K562 (cell line): ENCODE data around the gene LGR6. TPM values are rescaled to one million over a fixed set of nuclear protein-coding genes. Genes with fewer than 3 reads are reported as not detected.

Source experiments
- CBFA2T2 ChIP-seq: fragments of 450-650 bp; conservative IDR thresholded peaks from 2 replicates; pipeline ENCODE4 v1.6.1; 2017; ENCODE audit warnings: mild to moderate bottlenecking
- DMBX1 ChIP-seq: fragments of 250-450 bp; sonication (Bioruptor Pico); IDR thresholded peaks from 2 replicates; pipeline ENCODE4 v1.8.0; 2022; ENCODE audit warnings: inconsistent platforms, mild to moderate bottlenecking, moderate library complexity, borderline replicate concordance
- GATA2 ChIP-seq: sonication (generic); formaldehyde crosslinking; IDR thresholded peaks from 2 replicates; pipeline ENCODE4 v1.4.0; 2020; ENCODE audit warnings: mild to moderate bottlenecking, missing genetic modification reagents
- LARP7 ChIP-seq: fragments of 450-650 bp; IDR thresholded peaks from 2 replicates; pipeline ENCODE4 v1.6.1; 2016
- MCM2 ChIP-seq: fragments of 450-650 bp; IDR thresholded peaks from 2 replicates; pipeline ENCODE4 v1.6.1; 2017; ENCODE audit warnings: low read depth, mild to moderate bottlenecking
- NFATC3 ChIP-seq: fragments of 450-650 bp; IDR thresholded peaks from 2 replicates; pipeline ENCODE4 v1.6.1; 2017; ENCODE audit warnings: mild to moderate bottlenecking
- SP1 ChIP-seq: sonication (generic); formaldehyde crosslinking; IDR thresholded peaks from 2 replicates; pipeline ENCODE4 v1.8.1; 2022; ENCODE audit warnings: mild to moderate bottlenecking, missing genetic modification reagents
- STAG1 ChIP-seq: sonication (generic); formaldehyde crosslinking; IDR thresholded peaks from 2 replicates; pipeline ENCODE4 v1.5.0; 2020; ENCODE audit warnings: missing genetic modification reagents, borderline replicate concordance
- TBP ChIP-seq: optimal IDR thresholded peaks from 2 replicates; pipeline ENCODE3; 2011; ENCODE audit warnings: low read depth, low read length, improper control_type of control experiment
- polyA plus RNA-seq, 8 experiments: library from polyadenylated mRNA; depleted of rRNA in 4 of 8; stranded (reverse) in 5 of 8; unstranded in 3 of 8; fragments of >200 nt; fragmentation: Nextera tagmentation in 2 of 8; fragmentation: Illumina TruSeq in 1 of 8; extraction: Ambion mirVana in 2 of 8; extraction: Trizol in 1 of 8; gene quantifications; 2 replicates each; pipeline versions ENCODE4 v1.2.1 to v1.2.3, GENCODE V29; 2011 to 2014; ENCODE audit warnings: inconsistent platforms in 1 of 8, missing spikeins in 1 of 8
- total RNA-seq, 7 experiments: library from RNA; depleted of rRNA in 6 of 7; stranded (reverse); fragments of >200 nt in 6 of 7; fragmentation: Illumina TruSeq in 2 of 7; extraction: Trizol in 2 of 7; gene quantifications; 2 replicates each; pipeline versions ENCODE4 v1.2.1 to v1.2.3, GENCODE V29; 2011 to 2021; ENCODE audit warnings: low replicate concordance in 1 of 7
- TF ChIP-seq, protein P1 (sequence below): fragments of 450-650 bp; IDR thresholded peaks from 2 replicates; pipeline ENCODE4 v1.6.1; 2016; ENCODE audit warnings: mild to moderate bottlenecking, moderate library complexity
- TF ChIP-seq, protein P2 (sequence below): sonication (generic); formaldehyde crosslinking; IDR thresholded peaks from 2 replicates; pipeline ENCODE4 v1.8.0; 2023; ENCODE audit warnings: missing genetic modification reagents, mild to moderate bottlenecking, borderline replicate concordance

Gene LGR6
- total and polyA plus RNA-seq, 9 of the 15 experiments (the other 6 are each of a cell fraction or from before 2014, with no cell fraction given): 0.01 to 0.54 (median 0.17) TPM; not detected in 1

DNA sequence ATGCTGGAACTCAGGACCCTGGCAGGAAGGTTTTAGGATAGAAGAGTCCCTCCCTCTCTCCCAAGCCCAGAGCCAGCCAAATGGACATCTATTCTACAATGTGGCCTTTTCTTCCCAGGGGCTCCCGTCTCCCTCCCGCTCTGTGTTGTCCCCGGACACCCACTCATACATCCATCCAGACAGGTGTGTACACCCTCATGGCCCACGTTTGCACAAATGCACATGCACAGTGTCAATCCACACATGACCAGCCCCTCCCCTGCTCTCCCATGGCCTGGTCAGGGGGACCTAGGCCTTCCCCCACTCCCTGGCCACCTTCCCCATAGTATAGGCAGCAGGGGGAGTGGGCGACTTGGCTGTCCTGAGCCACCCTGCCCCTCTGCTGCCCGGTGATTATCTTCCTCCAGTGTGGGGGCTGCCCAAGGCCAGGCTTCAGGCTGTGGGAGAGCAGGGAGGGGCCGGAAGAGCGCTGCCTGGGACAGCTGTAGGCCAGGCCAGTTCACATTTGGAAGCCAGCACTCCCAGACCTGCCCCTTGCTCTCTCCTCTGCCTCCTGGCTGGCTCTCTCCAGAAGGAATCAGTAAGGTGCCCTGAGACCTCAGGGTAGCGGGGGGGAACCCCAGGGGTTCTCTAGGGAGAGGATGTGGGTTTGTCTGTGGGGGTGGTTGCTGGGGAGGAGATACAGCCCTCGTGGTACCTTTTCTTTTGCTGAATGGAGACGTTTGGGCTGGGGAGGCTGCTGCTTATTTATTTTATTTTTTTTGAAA, 29.1 kb upstream of the LGR6 start (continued):
- TF ChIP-seq STAG1 (CRISPR knock-in tag): no peak
- TF ChIP-seq DMBX1: peak; percentile 62; the same call in 1 of the 2 replicates
- no peak for TF ChIP-seq LARP7
- TF ChIP-seq MCM2: no peak
- peak; percentile 36; the same call in 1 of the 2 replicates for TF ChIP-seq CBFA2T2
- TF ChIP-seq, protein P1, sequence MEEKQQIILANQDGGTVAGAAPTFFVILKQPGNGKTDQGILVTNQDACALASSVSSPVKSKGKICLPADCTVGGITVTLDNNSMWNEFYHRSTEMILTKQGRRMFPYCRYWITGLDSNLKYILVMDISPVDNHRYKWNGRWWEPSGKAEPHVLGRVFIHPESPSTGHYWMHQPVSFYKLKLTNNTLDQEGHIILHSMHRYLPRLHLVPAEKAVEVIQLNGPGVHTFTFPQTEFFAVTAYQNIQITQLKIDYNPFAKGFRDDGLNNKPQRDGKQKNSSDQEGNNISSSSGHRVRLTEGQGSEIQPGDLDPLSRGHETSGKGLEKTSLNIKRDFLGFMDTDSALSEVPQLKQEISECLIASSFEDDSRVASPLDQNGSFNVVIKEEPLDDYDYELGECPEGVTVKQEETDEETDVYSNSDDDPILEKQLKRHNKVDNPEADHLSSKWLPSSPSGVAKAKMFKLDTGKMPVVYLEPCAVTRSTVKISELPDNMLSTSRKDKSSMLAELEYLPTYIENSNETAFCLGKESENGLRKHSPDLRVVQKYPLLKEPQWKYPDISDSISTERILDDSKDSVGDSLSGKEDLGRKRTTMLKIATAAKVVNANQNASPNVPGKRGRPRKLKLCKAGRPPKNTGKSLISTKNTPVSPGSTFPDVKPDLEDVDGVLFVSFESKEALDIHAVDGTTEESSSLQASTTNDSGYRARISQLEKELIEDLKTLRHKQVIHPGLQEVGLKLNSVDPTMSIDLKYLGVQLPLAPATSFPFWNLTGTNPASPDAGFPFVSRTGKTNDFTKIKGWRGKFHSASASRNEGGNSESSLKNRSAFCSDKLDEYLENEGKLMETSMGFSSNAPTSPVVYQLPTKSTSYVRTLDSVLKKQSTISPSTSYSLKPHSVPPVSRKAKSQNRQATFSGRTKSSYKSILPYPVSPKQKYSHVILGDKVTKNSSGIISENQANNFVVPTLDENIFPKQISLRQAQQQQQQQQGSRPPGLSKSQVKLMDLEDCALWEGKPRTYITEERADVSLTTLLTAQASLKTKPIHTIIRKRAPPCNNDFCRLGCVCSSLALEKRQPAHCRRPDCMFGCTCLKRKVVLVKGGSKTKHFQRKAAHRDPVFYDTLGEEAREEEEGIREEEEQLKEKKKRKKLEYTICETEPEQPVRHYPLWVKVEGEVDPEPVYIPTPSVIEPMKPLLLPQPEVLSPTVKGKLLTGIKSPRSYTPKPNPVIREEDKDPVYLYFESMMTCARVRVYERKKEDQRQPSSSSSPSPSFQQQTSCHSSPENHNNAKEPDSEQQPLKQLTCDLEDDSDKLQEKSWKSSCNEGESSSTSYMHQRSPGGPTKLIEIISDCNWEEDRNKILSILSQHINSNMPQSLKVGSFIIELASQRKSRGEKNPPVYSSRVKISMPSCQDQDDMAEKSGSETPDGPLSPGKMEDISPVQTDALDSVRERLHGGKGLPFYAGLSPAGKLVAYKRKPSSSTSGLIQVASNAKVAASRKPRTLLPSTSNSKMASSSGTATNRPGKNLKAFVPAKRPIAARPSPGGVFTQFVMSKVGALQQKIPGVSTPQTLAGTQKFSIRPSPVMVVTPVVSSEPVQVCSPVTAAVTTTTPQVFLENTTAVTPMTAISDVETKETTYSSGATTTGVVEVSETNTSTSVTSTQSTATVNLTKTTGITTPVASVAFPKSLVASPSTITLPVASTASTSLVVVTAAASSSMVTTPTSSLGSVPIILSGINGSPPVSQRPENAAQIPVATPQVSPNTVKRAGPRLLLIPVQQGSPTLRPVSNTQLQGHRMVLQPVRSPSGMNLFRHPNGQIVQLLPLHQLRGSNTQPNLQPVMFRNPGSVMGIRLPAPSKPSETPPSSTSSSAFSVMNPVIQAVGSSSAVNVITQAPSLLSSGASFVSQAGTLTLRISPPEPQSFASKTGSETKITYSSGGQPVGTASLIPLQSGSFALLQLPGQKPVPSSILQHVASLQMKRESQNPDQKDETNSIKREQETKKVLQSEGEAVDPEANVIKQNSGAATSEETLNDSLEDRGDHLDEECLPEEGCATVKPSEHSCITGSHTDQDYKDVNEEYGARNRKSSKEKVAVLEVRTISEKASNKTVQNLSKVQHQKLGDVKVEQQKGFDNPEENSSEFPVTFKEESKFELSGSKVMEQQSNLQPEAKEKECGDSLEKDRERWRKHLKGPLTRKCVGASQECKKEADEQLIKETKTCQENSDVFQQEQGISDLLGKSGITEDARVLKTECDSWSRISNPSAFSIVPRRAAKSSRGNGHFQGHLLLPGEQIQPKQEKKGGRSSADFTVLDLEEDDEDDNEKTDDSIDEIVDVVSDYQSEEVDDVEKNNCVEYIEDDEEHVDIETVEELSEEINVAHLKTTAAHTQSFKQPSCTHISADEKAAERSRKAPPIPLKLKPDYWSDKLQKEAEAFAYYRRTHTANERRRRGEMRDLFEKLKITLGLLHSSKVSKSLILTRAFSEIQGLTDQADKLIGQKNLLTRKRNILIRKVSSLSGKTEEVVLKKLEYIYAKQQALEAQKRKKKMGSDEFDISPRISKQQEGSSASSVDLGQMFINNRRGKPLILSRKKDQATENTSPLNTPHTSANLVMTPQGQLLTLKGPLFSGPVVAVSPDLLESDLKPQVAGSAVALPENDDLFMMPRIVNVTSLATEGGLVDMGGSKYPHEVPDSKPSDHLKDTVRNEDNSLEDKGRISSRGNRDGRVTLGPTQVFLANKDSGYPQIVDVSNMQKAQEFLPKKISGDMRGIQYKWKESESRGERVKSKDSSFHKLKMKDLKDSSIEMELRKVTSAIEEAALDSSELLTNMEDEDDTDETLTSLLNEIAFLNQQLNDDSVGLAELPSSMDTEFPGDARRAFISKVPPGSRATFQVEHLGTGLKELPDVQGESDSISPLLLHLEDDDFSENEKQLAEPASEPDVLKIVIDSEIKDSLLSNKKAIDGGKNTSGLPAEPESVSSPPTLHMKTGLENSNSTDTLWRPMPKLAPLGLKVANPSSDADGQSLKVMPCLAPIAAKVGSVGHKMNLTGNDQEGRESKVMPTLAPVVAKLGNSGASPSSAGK: peak; percentile 76
- TF ChIP-seq GATA2 (CRISPR knock-in tag): no peak
- TF ChIP-seq NFATC3: no peak
- peak; percentile 60; the same call in 1 of the 2 replicates for TF ChIP-seq SP1 (CRISPR knock-in tag)
- peak; percentile 69 for TF ChIP-seq TBP
- TF ChIP-seq, protein P2, sequence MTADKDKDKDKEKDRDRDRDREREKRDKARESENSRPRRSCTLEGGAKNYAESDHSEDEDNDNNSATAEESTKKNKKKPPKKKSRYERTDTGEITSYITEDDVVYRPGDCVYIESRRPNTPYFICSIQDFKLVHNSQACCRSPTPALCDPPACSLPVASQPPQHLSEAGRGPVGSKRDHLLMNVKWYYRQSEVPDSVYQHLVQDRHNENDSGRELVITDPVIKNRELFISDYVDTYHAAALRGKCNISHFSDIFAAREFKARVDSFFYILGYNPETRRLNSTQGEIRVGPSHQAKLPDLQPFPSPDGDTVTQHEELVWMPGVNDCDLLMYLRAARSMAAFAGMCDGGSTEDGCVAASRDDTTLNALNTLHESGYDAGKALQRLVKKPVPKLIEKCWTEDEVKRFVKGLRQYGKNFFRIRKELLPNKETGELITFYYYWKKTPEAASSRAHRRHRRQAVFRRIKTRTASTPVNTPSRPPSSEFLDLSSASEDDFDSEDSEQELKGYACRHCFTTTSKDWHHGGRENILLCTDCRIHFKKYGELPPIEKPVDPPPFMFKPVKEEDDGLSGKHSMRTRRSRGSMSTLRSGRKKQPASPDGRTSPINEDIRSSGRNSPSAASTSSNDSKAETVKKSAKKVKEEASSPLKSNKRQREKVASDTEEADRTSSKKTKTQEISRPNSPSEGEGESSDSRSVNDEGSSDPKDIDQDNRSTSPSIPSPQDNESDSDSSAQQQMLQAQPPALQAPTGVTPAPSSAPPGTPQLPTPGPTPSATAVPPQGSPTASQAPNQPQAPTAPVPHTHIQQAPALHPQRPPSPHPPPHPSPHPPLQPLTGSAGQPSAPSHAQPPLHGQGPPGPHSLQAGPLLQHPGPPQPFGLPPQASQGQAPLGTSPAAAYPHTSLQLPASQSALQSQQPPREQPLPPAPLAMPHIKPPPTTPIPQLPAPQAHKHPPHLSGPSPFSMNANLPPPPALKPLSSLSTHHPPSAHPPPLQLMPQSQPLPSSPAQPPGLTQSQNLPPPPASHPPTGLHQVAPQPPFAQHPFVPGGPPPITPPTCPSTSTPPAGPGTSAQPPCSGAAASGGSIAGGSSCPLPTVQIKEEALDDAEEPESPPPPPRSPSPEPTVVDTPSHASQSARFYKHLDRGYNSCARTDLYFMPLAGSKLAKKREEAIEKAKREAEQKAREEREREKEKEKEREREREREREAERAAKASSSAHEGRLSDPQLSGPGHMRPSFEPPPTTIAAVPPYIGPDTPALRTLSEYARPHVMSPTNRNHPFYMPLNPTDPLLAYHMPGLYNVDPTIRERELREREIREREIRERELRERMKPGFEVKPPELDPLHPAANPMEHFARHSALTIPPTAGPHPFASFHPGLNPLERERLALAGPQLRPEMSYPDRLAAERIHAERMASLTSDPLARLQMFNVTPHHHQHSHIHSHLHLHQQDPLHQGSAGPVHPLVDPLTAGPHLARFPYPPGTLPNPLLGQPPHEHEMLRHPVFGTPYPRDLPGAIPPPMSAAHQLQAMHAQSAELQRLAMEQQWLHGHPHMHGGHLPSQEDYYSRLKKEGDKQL (CRISPR knock-in tag): no peak
